Inflammatory macrophage (primary cell): ENCODE measurements around the gene MOXD1.

Experiments used
- DNase-seq, 2 donors: peaks; one replicate each; pipeline ENCODE4 v3.0.0-alpha.2; 2020 to 2022
- total RNA-seq, 18 experiments: gene quantifications; one replicate each; lab custom pipeline; 2026; ENCODE audit warnings: mixed read lengths in 6 of 18, inconsistent platforms in 2 of 18; lab: John Stamatoyannopoulos, UW

Gene MOXD1
- 0 to 0.40 (median 0.05) reads per million in 18 experiments for total RNA-seq

GRCh38 chr6:132400883-132401617, at the start of gene MOXD1:
Gene MOXD1, minus strand, starts transcription at chr6:132401475. Its CDS starts 49 bp downstream, at chr6:132401426.
- no peak for DNase-seq

GRCh38 chr6:132446855-132447241, 45.6 kb upstream of the MOXD1 start:
- DNase-seq, result no peak

GRCh38 chr6:132446141-132446854, 45.0 kb upstream of the MOXD1 start:
- no peak for DNase-seq

GRCh38 chr6:132445201-132445951, 44.1 kb upstream of the MOXD1 start:
- no peak for DNase-seq

GRCh38 chr6:132443206-132443605, 41.9 kb upstream of the MOXD1 start:
- DNase-seq, result no peak

- DNase-seq, result no peak
Measured at GRCh38 chr6:132430110-132430509, 28.8 kb upstream of the MOXD1 start.

- no peak for DNase-seq
Measured at GRCh38 chr6:132425176-132425575, 23.9 kb upstream of the MOXD1 start.

GRCh38 chr6:132423839-132424238, 22.6 kb upstream of the MOXD1 start:
- no peak for DNase-seq

GRCh38 chr6:132418235-132418965, 17.1 kb upstream of the MOXD1 start:
- DNase-seq, result no peak

- DNase-seq, result no peak
Measured at GRCh38 chr6:132414761-132415160, 13.5 kb upstream of the MOXD1 start.

GRCh38 chr6:132414322-132414721, 13.0 kb upstream of the MOXD1 start:
- DNase-seq, result no peak

- no peak for DNase-seq
Measured at GRCh38 chr6:132413499-132413802, 12.2 kb upstream of the MOXD1 start.

GRCh38 chr6:132412656-132413498, 11.6 kb upstream of the MOXD1 start:
- no peak for DNase-seq

- DNase-seq, result no peak
Measured at GRCh38 chr6:132411296-132411695, 10.0 kb upstream of the MOXD1 start.

- DNase-seq, result peak; percentile 56 to 67
Measured at GRCh38 chr6:132410830-132411229, 9.6 kb upstream of the MOXD1 start.

- DNase-seq, result no peak
Measured at GRCh38 chr6:132405143-132405915, 4.1 kb upstream of the MOXD1 start.

- no peak for DNase-seq
Measured at GRCh38 chr6:132404736-132405135, 3.5 kb upstream of the MOXD1 start.

GRCh38 chr6:132404330-132404729, 3.1 kb upstream of the MOXD1 start:
- no peak for DNase-seq

- DNase-seq, result no peak
Measured at GRCh38 chr6:132401618-132402285, 477 bp upstream of the MOXD1 start.

GRCh38 chr6:132400555-132400882, 756 bp downstream of the MOXD1 start:
- DNase-seq, result no peak
